GM18858 (cell line): Measurements from ENCODE around the gene NYAP2.

Experiments used
- ATAC-seq: cut with Tn5 transposase; IDR thresholded peaks from one replicate; pipeline ENCODE4 v1.9.1; 2021; ENCODE audit not compliant: unreplicated experiment

NYAP2 gene

DNA sequence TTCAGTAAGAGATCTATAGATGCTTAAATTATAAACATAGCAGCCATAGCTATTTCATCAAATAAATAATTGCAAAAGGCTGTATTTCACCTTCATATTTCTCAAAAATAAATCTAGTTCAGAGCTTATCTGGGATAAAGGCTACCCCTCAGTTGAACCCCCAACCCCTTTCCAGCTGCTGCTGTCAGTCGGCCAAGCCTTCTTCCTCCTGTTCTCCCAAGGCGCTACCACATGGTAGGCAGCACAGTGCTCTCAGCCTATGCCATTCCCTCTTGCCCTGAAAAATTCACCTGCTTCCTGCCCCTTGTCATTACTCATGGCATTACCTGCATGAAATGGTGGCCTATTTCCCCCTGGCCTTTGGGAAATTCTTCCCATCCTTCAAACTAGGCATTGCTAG is 136.5 kb downstream of the NYAP2 start:
- ATAC-seq, result no peak

DNA sequence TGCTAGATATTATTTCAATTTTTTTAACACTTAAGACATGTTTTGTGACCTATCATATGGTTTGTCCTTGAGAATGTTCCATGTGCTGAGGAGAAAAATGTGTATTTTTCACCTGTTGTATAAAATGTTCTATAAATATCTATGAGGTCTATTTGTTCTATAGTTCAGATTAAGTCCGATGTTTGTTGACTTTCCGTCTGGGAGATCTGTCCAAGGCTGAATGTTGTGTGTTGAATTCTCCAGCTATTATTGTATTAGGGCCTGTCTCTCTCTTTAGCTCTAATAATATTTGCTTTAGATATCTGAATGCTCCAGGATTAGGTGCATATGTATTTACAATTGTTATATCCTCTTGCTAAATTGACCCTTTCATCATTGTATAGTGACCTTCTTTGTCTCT is 144.1 kb downstream of the NYAP2 start:
- ATAC-seq, result no peak

GRCh38 chr2:225556461-225556860 is 157.0 kb downstream of the NYAP2 start:
- no peak for ATAC-seq

DNA sequence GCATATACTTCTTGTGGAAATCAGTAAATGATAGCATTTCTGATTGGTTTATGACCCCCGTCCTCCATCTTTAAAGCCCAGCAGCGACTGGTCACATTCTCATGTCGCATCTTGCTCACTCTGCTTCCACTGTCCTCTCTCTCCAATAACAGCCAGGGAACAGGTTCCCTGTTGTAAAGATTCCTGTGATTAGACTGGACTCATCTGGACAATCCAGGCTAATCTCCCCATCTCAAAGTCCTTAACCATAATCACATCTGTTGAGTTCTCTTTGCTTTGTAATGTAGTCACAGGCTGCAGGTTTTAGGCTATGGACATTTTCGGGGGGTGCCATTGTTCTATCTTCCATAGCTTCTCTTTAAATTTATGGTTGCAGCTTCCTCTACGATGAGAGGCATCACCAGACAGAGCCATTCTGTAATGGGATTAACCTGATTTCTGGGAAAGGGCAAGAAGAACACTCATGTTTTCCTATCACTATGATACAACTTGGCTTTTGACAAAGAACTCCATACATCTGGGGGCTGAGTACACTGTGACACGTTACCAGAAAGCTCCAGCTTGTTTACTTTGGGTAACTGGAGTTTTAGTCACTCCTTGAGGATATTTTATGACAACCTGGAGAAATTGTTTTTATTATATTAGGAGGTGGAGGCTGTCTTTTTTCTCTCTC is 159.0 kb downstream of the NYAP2 start:
- ATAC-seq, result no peak

- no peak for ATAC-seq
Observed at GRCh38 chr2:225559072-225559415, 159.5 kb downstream of the NYAP2 start.

DNA sequence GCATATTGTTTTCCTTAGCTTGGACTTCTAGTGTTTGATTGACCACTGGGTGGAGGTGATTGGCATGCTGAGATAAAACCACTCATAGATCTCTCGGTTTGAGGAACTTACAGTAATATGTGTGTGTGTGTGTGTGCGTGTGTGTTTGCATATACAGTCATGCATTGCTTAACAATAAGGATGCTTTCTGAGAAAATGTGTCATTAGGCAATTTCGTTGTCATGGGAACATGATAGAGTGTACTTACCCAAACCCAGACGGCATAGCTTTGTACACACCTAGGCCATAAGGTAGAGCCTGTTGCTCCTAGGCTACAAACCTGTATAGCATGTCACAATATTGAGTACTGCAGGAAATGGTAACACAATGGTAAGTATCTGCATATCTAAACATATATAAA is 167.3 kb downstream of the NYAP2 start:
- no peak for ATAC-seq

DNA sequence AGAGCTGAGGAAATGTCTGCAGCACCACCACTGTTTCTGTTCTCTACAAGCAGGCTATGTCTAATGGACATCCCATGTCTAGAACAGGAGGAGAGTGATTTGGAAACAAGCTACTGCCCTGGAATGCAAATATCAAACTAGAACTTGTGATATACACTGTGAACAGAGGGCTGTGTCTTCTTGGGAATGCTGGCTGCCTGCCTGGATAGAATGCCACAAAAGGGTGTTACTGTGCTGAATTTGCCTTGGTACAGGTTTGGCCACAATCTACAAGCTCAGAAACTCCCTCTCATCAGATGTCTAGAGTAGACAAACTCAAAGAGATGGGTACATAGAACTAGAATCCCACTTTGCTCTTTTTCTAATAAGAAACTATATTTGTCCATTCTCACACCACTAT is 170.5 kb downstream of the NYAP2 start:
- ATAC-seq, result no peak

DNA sequence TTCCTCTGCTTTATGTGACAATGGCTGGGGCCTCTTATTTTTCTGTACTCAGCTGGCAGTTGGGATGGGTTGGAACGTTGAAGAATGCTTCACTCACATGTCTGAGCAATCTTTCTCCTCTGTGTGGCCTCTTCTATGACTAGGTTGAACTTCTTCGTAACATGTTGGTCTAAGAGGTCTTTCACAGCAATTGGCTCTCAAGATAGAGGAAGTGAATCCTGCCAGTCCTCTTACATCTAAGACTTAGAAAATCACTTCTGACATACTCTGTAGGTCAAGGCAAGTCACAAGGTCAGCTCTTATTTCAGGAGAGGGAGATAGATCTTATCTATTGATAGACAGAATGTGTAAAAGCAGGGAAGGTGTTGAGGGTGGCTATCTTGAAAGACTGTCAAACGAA is 174.1 kb downstream of the NYAP2 start:
- ATAC-seq, result no peak

- ATAC-seq, result no peak
Observed at GRCh38 chr2:225574582-225575138, 175.2 kb downstream of the NYAP2 start.

GRCh38 chr2:225581135-225581534 is 181.6 kb downstream of the NYAP2 start:
- ATAC-seq, result no peak

GRCh38 chr2:225581906-225582305 is 182.4 kb downstream of the NYAP2 start:
- no peak for ATAC-seq

DNA sequence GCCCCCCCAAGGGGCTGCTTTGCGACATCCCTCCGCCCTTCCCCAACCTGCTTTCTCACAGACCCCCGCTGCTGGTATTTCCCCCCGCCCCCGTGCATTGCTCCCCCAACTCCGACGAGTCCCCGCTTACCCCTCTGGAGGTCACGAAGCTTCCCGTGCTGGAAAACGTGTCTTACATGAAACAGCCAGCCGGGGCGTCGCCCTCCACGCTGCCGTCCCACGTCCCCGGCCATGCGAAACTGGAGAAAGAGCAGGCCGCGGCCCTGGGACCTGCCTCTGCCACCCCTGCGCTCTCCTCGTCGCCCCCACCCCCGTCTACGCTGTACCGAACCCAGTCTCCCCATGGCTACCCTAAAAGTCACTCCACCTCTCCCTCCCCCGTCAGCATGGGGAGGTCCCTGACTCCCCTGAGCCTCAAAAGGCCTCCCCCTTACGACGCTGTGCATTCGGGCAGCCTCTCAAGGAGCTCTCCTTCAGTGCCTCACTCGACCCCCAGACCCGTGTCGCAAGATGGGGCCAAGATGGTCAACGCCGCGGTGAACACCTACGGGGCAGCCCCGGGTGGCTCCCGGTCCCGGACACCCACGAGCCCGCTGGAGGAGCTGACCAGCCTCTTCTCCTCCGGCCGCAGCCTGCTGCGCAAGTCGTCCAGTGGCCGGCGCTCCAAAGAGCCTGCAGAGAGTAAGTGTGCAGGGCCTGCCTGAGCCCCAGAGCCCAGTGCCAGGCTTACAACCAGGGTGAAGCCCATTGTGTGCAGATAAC is 183.0 kb downstream of the NYAP2 start:
- no peak for ATAC-seq

- no peak for ATAC-seq
Observed at GRCh38 chr2:225584796-225585195, 185.3 kb downstream of the NYAP2 start.

GRCh38 chr2:225590932-225591331 is 191.4 kb downstream of the NYAP2 start:
- no peak for ATAC-seq

DNA sequence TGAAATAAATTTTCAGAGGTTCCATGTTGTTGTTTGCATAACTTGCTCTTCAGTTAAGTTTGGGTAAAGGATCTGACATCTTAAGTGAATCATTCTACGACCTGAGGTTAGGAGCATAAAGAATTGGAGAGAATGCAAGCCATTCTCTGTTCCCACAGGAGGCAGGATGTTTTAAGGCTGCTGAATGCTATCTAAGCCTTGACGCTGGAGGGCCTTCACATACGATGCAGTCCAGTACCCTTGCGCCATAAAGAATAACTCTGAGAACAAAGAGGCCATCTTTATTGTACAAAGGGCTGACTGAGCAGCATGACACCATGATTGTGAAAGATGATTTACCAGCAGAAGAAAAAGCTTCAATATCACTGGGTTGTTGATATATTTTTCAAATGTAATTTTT is 198.4 kb downstream of the NYAP2 start:
- no peak for ATAC-seq

DNA sequence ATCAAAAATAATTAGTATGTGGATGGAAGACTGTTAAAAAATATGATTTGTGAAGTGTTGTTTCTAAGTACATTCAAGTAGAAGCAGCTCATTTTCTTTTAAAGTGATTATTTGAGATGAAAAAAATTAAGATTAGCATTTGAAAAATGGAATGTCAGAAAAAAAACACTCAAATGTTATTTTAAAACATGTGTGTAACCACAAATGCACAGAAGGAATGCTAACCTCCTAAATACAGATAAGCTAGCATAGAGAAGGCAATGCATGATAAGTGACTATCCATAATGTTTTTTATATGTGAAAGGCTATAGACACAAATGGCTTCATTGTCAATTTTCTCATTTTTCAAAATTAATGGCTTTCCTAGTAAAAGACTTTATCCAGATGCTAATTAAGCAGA is 198.9 kb downstream of the NYAP2 start:
- ATAC-seq, result no peak

- no peak for ATAC-seq
Observed at GRCh38 chr2:225598897-225599296, 199.4 kb downstream of the NYAP2 start.

DNA sequence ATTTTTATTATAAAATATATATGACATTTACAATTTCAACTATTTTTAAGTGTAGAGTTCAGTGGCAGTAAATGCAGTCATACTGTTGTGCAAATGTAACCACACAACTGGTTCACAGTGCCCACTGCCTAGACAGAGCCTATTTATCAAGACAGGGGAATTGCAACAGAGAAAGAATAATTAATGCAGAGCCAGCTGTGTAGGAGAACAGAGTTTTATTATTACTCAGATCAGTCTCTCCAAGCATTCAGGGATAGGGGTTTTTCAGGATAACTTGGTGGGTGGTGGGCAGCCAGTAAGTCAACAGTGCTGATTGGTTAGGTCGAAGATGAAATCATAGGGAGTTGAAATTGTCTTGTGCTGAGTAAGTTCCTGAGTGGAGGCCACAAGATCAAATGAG is 200.3 kb downstream of the NYAP2 start:
- ATAC-seq, result no peak

GRCh38 chr2:225600444-225600843 is 200.9 kb downstream of the NYAP2 start:
- no peak for ATAC-seq

DNA sequence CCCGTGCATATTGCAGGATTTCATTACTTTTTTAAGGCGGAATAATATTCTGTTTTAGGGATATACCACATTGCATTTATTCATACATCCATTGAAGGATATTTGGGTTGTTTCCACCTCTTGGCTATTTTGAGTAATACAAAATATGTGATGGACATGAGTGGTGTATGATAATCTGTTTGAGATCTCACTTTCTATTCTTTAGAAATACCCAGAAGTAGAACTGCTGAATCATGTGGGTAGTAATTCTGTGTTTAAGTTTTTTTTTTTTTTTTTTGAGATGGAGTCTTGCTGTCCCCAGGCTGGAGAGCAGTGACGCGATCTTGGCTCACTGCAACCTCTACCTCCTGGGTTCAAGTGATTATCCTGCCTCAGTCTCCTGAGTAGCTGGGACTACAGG is 201.4 kb downstream of the NYAP2 start:
- no peak for ATAC-seq

GRCh38 chr2:225602205-225602604 is 202.7 kb downstream of the NYAP2 start:
- no peak for ATAC-seq

DNA sequence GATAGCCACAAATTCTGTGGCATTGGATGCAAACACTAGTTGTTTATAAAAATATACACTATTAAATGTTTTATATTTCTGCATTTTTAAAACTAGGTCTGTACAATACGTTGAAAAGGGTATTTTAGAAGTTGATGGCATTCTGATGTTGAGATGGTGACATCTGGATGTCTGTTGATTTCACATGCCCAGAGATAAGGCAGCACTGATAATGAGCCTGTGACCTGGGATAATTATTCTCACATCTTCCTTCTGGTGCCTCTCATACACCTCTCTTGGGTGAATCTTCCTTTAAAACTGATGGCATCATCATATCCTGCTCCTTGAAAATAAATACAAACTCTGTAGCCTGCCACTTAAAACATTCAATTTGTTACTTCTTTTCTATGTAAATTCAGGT is 208.6 kb downstream of the NYAP2 start:
- no peak for ATAC-seq

GRCh38 chr2:225612636-225613035 is 213.1 kb downstream of the NYAP2 start:
- ATAC-seq, result no peak
